Fibroblast of lung (primary cell): Measurements from ENCODE around the gene TERT. TPM values are rescaled to one million over a fixed set of nuclear protein-coding genes. Genes with fewer than 3 reads are reported as not detected.

Experiments used
- DNase-seq, 2 donors: peaks; one replicate each; pipeline versions ENCODE4 v3.0.0 to v3.0.0-alpha.2; 2010; ENCODE audit warnings: low read depth in 2 of 2
- H2AFZ ChIP-seq: 2 replicates; pipeline ENCODE4 v1.5.1; 2012; ENCODE audit warnings: low read length, control low read depth, inconsistent platforms
- H3K27ac ChIP-seq: 2 replicates; pipeline ENCODE4 v1.5.1; 2011; ENCODE audit warnings: low read length, control low read depth; ENCODE audit not compliant: insufficient read depth
- H3K27me3 ChIP-seq: 2 replicates; pipeline ENCODE4 v1.5.1; 2011; ENCODE audit warnings: mild to moderate bottlenecking, low read length; ENCODE audit not compliant: control insufficient read depth, insufficient read depth
- H3K36me3 ChIP-seq: 2 replicates; pipeline ENCODE4 v1.5.1; 2011; ENCODE audit warnings: low read length; ENCODE audit not compliant: control insufficient read depth, insufficient read depth
- H3K4me1 ChIP-seq: 2 replicates; pipeline ENCODE4 v1.5.1; 2011; ENCODE audit warnings: low read length; ENCODE audit not compliant: control insufficient read depth, insufficient read depth; ENCODE audit errors: extremely low read depth
- H3K4me2 ChIP-seq: 2 replicates; pipeline ENCODE4 v1.5.1; 2011; ENCODE audit warnings: low read length, control low read depth; ENCODE audit not compliant: insufficient read depth; ENCODE audit errors: extremely low read depth
- H3K4me3 ChIP-seq, 4 experiments: fragments of 200-600 bp in 1 of 4; sonication (generic) in 1 of 4; replicated peaks in 1 of 4; 2 replicates each; pipeline ENCODE4 v1.5.1; 2011 to 2016; ENCODE audit warnings: low read length in 4 of 4, low read depth in 3 of 4, mild to moderate bottlenecking in 3 of 4, control low read depth in 2 of 4, inconsistent platforms in 1 of 4, mixed read lengths in 1 of 4; ENCODE audit not compliant: insufficient read depth in 1 of 4; ENCODE audit errors: control extremely low read depth in 1 of 4
- H3K79me2 ChIP-seq: 2 replicates; pipeline ENCODE4 v1.5.1; 2012; ENCODE audit warnings: mild to moderate bottlenecking, low read length, inconsistent platforms; ENCODE audit not compliant: control insufficient read depth, insufficient read depth
- H3K9ac ChIP-seq: 2 replicates; pipeline ENCODE4 v1.5.1; 2011; ENCODE audit warnings: mild to moderate bottlenecking, low read length, control low read depth; ENCODE audit not compliant: insufficient read depth
- H3K9me3 ChIP-seq: 2 replicates; pipeline ENCODE4 v1.5.1; 2012; ENCODE audit warnings: low read depth, low read length; ENCODE audit not compliant: control insufficient read depth, insufficient read depth
- H4K20me1 ChIP-seq: 2 replicates; pipeline ENCODE4 v1.5.1; 2011; ENCODE audit warnings: low read length; ENCODE audit not compliant: control insufficient read depth, insufficient read depth; ENCODE audit errors: extremely low read depth
- EZH2 ChIP-seq: IDR thresholded peaks from 2 replicates; pipeline ENCODE4 v1.5.1; 2012; ENCODE audit warnings: low read length, control low read depth, mild to moderate bottlenecking; ENCODE audit errors: missing control alignments
- polyA plus RNA-seq, 2 donors: library from polyadenylated mRNA; depleted of rRNA in 1 of 2; stranded (reverse) in 1 of 2; unstranded in 1 of 2; fragments of >200 nt; gene quantifications; 2 replicates each; pipeline ENCODE4 v1.2.1, GENCODE V29; 2011 to 2012; ENCODE audit warnings: missing spikeins in 1 of 2
- total RNA-seq: library from RNA; depleted of rRNA; stranded (reverse); fragments of >200 nt; gene quantifications from 2 replicates; pipeline ENCODE4 v1.2.1, GENCODE V29; 2014
- TF ChIP-seq, protein P1 (sequence below), 2 donors: IDR thresholded peaks in 1 of 2; conservative IDR thresholded peaks in 1 of 2; 1 replicate in 1 of 2; 2 replicates in 1 of 2; pipeline ENCODE4 v1.5.1; 2011 to 2012; ENCODE audit warnings: low read length in 2 of 2, control low read depth in 1 of 2, inconsistent platforms in 1 of 2, low read depth in 1 of 2, mild to moderate bottlenecking in 1 of 2

Gene TERT
- total and polyA plus RNA-seq, 2 donors (not counting 1 experiment from before 2014, with no cell fraction given) = not detected

DNA sequence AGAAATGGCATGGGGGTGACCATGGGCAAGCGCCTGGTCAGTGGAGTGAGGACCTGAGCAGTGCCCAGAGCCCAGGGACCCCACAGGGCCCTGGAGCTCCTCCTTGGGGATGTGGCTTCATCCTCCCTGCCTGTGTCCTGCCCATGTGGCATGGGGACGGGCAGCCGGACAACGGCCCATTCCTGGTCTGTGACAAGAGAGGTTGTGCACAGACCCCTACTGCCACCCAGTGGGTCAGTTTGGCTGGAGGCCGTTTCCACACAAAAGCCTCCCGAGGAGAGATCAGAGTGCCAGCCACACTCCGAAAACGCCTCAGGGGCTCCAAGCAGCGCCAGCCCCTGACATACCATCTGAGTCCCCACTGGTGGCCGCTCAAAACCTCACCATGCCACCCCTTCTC lies 49.9 kb downstream of the TERT start:
- Histone ChIP-seq H3K27me3 (no peaks in the 10 kb centered on the region), H4K20me1 (no peaks in the 10 kb centered on the region), H3K4me3 (no peak overlapping the region), H3K27ac (no peak overlapping the region), H3K4me2 (no peak overlapping the region), H3K9me3 (no peaks in the 10 kb centered on the region), H3K79me2 (no peaks in the 10 kb centered on the region), H2AFZ (no peak overlapping the region), H3K9ac (no peak overlapping the region), H3K36me3 (no peaks in the 10 kb centered on the region), H3K4me1 (no peaks in the 10 kb centered on the region)
- no peak for TF ChIP-seq EZH2
- TF ChIP-seq, protein P1, sequence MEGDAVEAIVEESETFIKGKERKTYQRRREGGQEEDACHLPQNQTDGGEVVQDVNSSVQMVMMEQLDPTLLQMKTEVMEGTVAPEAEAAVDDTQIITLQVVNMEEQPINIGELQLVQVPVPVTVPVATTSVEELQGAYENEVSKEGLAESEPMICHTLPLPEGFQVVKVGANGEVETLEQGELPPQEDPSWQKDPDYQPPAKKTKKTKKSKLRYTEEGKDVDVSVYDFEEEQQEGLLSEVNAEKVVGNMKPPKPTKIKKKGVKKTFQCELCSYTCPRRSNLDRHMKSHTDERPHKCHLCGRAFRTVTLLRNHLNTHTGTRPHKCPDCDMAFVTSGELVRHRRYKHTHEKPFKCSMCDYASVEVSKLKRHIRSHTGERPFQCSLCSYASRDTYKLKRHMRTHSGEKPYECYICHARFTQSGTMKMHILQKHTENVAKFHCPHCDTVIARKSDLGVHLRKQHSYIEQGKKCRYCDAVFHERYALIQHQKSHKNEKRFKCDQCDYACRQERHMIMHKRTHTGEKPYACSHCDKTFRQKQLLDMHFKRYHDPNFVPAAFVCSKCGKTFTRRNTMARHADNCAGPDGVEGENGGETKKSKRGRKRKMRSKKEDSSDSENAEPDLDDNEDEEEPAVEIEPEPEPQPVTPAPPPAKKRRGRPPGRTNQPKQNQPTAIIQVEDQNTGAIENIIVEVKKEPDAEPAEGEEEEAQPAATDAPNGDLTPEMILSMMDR (conservative IDR thresholded peaks at IDR 0.05 in 1 of 2, IDR thresholded peaks at IDR 0.05 in 1 of 2; ENCODE audit: low read depth in 1 of 2, low read length in 2 of 2) = no peak
- no peak for DNase-seq

DNA sequence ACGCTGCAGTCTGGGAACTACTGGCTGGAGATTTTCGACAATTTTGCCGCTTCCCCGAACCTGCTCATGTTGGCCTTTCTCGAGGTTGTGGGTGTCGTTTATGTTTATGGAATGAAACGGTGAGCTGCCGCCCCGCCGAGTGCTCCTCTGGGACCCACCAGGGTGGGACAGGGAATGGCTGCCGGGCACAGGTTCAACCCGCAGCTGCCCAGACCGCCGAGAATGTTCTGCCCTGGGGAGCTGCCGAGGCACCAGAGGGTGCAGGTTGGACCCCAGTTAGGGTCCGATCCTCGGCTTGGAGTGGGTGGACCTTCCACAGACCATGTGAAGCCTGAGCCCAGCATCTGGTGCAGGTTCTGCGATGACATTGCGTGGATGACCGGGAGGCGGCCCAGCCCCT lies 50.6 kb downstream of the TERT start:
- DNase-seq = no peak
- TF ChIP-seq, protein P1 (conservative IDR thresholded peaks at IDR 0.05 in 1 of 2, IDR thresholded peaks at IDR 0.05 in 1 of 2; ENCODE audit: low read depth in 1 of 2, low read length in 2 of 2) = no peak
- TF ChIP-seq EZH2 = no peak
- H3K27me3 ChIP-seq = no peaks in the 10 kb centered on the region

DNA sequence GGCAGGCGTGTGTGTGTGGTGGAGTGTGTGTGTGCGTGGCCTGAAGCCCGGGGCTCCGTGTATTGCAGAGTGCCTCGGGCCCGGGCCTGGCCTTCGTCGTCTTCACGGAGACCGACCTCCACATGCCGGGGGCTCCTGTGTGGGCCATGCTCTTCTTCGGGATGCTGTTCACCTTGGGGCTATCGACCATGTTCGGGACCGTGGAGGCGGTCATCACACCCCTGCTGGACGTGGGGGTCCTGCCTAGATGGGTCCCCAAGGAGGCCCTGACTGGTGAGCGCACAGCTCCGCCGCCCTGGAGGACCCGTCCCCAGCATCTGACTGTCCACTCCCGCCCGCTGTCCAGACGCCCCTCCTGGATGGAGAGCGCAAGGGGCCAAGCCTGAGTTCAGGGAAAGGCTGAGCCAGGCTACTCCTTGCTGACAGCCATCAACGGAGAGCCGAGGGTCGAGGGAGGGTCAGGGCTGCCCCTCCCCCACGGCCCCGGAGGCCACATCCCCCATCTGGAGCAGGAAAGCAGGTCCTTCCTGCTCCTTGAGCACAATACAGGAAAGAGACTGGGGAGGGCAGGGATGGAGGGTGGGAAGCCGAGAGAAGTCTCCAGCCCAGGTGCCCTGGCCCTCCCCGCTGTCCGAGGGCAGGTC lies 51.3 kb downstream of the TERT start:
- Histone ChIP-seq H3K9ac (no peak overlapping the region), H3K9me3 (no peaks in the 10 kb centered on the region), H3K36me3 (no peaks in the 10 kb centered on the region), H4K20me1 (no peaks in the 10 kb centered on the region), H3K79me2 (no peaks in the 10 kb centered on the region), H3K4me1 (no peaks in the 10 kb centered on the region), H3K27me3 (no peaks in the 10 kb centered on the region), H3K27ac (no peak overlapping the region), H2AFZ (no peak overlapping the region), H3K4me2 (no peak overlapping the region), H3K4me3 (no peak overlapping the region)
- TF ChIP-seq EZH2 = no peak
- TF ChIP-seq, protein P1 (conservative IDR thresholded peaks at IDR 0.05 in 1 of 2, IDR thresholded peaks at IDR 0.05 in 1 of 2; ENCODE audit: low read depth in 1 of 2, low read length in 2 of 2) = no peak
- DNase-seq = no peak

More for the DNA sequence above, 50.6 kb downstream of the TERT start:
- Histone ChIP-seq H3K36me3 (no peaks in the 10 kb centered on the region), H3K4me3 (no peak overlapping the region), H3K4me2 (no peak overlapping the region), H2AFZ (no peak overlapping the region), H3K9me3 (no peaks in the 10 kb centered on the region), H3K9ac (no peak overlapping the region), H3K27ac (no peak overlapping the region), H3K4me1 (no peaks in the 10 kb centered on the region), H3K79me2 (no peaks in the 10 kb centered on the region), H4K20me1 (no peaks in the 10 kb centered on the region)
